Neural progenitor cell (in vitro differentiated cells): ENCODE results near the gene GGCX.

Source experiments
- CTCF ChIP-seq: fragments of 200-600 bp; sonication (generic); IDR thresholded peaks from 2 replicates; pipeline ENCODE4 v1.5.1; 2017; ENCODE audit warnings: antibody characterized with exemption, mild to moderate bottlenecking
- EZH2 ChIP-seq: fragments of 200-600 bp; sonication (generic); IDR thresholded peaks from 2 replicates; pipeline ENCODE4 v1.6.1; 2017; ENCODE audit warnings: antibody characterized with exemption, mild to moderate bottlenecking, moderate library complexity

GRCh38 chr2:85591563-85591962 is 30.3 kb upstream of the GGCX start:
- no peak for TF ChIP-seq CTCF
- no peak for TF ChIP-seq EZH2
